SK-N-SH treated with all-trans-retinoic acid at 6 μM for 48 hours (cell line): Measurements from ENCODE around the gene ANKFN1.

Experiments used
- ISL1 ChIP-seq: fragments of 250-450 bp; sonication (Bioruptor Pico); IDR thresholded peaks from 2 replicates; pipeline ENCODE4 v2.1.2; 2022; ENCODE audit warnings: mild to moderate bottlenecking, moderate library complexity
- OSR1 ChIP-seq: fragments of 250-450 bp; sonication (Bioruptor Pico); IDR thresholded peaks from 2 replicates; pipeline ENCODE4 v1.8.0; 2022; ENCODE audit warnings: moderate library complexity, mild to moderate bottlenecking, inconsistent platforms
- PPARA ChIP-seq: fragments of 250-450 bp; sonication (Bioruptor Pico); IDR thresholded peaks from 2 replicates; pipeline ENCODE4 v1.5.0; 2020; ENCODE audit warnings: mild to moderate bottlenecking, borderline replicate concordance
- RARB ChIP-seq: fragments of 250-450 bp; sonication (Bioruptor Pico); IDR thresholded peaks from 2 replicates; pipeline ENCODE4 v1.8.0; 2021; ENCODE audit warnings: mild to moderate bottlenecking, moderate library complexity
- TOX ChIP-seq: fragments of 250-450 bp; sonication (Bioruptor Pico); IDR thresholded peaks from 2 replicates; pipeline ENCODE4 v1.8.0; 2021; ENCODE audit warnings: mild to moderate bottlenecking, moderate library complexity, borderline replicate concordance
- ZC3H10 ChIP-seq: fragments of 250-450 bp; sonication (Bioruptor Pico); IDR thresholded peaks from 2 replicates; pipeline ENCODE4 v1.5.1; 2021; ENCODE audit warnings: mild to moderate bottlenecking, moderate library complexity
- ZFP3 ChIP-seq: fragments of 250-450 bp; sonication (Bioruptor Pico); IDR thresholded peaks from 2 replicates; pipeline ENCODE4 v1.5.0; 2020; ENCODE audit warnings: mild to moderate bottlenecking, moderate library complexity
- ZFP30 ChIP-seq: fragments of 450-650 bp; formaldehyde crosslinking; IDR thresholded peaks from 2 replicates; pipeline ENCODE4 v1.5.0; 2022; ENCODE audit warnings: mild to moderate bottlenecking, moderate library complexity
- ZNF70 ChIP-seq: fragments of 450-650 bp; formaldehyde crosslinking; IDR thresholded peaks from 2 replicates; pipeline ENCODE4 v1.5.0; 2020; ENCODE audit warnings: mild to moderate bottlenecking, moderate library complexity
- TF ChIP-seq, protein P1 (sequence below): fragments of 250-450 bp; sonication (Bioruptor Pico); IDR thresholded peaks from 2 replicates; pipeline ENCODE4 v1.8.0; 2021; ENCODE audit warnings: low read depth, mild to moderate bottlenecking, moderate library complexity, borderline replicate concordance
- TF ChIP-seq, protein P2 (sequence below): fragments of 250-450 bp; sonication (Bioruptor Pico); IDR thresholded peaks from 2 replicates; pipeline ENCODE4 v1.8.0; 2020; ENCODE audit warnings: mild to moderate bottlenecking, moderate library complexity, borderline replicate concordance
- TF ChIP-seq, protein P3 (sequence below): fragments of 250-450 bp; sonication (Bioruptor Pico); IDR thresholded peaks from 2 replicates; pipeline ENCODE4 v1.5.0; 2020; ENCODE audit warnings: mild to moderate bottlenecking, moderate library complexity
- TF ChIP-seq, protein P4 (sequence below): fragments of 250-450 bp; sonication (Bioruptor Pico); IDR thresholded peaks from 2 replicates; pipeline ENCODE4 v1.5.1; 2020; ENCODE audit warnings: low read depth, mild to moderate bottlenecking, moderate library complexity

DNA sequence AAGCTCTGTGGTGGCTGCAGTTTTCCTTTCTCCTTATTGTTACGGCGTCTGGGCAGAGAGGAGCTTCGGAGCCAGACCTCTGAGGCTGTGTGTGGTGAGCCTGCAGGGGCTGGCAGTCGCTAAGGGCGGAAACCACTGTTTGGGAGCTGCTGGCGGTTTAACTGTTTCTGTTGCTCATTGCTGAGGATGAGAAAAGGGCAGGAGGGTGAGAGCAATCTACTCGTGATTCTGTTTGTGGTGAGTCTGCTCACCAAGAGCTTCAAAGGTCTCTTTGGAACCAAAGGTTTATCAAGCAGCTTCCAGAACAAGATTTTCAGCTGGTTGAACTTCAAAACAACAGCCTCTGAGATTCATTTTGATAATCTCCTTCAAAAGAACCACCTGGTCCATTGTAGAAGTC is 143.9 kb downstream of the ANKFN1 start:
- no peak for TF ChIP-seq ZFP30 (CRISPR knock-in tag)
- no peak for TF ChIP-seq ZFP3 (CRISPR knock-in tag)
- TF ChIP-seq, protein P1, sequence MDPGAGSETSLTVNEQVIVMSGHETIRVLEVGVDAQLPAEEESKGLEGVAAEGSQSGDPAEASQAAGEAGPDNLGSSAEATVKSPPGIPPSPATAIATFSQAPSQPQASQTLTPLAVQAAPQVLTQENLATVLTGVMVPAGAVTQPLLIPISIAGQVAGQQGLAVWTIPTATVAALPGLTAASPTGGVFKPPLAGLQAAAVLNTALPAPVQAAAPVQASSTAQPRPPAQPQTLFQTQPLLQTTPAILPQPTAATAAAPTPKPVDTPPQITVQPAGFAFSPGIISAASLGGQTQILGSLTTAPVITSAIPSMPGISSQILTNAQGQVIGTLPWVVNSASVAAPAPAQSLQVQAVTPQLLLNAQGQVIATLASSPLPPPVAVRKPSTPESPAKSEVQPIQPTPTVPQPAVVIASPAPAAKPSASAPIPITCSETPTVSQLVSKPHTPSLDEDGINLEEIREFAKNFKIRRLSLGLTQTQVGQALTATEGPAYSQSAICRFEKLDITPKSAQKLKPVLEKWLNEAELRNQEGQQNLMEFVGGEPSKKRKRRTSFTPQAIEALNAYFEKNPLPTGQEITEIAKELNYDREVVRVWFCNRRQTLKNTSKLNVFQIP (CRISPR knock-in tag): no peak
- TF ChIP-seq, protein P2, sequence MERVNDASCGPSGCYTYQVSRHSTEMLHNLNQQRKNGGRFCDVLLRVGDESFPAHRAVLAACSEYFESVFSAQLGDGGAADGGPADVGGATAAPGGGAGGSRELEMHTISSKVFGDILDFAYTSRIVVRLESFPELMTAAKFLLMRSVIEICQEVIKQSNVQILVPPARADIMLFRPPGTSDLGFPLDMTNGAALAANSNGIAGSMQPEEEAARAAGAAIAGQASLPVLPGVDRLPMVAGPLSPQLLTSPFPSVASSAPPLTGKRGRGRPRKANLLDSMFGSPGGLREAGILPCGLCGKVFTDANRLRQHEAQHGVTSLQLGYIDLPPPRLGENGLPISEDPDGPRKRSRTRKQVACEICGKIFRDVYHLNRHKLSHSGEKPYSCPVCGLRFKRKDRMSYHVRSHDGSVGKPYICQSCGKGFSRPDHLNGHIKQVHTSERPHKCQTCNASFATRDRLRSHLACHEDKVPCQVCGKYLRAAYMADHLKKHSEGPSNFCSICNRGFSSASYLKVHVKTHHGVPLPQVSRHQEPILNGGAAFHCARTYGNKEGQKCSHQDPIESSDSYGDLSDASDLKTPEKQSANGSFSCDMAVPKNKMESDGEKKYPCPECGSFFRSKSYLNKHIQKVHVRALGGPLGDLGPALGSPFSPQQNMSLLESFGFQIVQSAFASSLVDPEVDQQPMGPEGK (CRISPR knock-in tag): no peak
- TF ChIP-seq TOX (CRISPR knock-in tag): no peak
- no peak for TF ChIP-seq ZNF70 (CRISPR knock-in tag)
- TF ChIP-seq, protein P3, sequence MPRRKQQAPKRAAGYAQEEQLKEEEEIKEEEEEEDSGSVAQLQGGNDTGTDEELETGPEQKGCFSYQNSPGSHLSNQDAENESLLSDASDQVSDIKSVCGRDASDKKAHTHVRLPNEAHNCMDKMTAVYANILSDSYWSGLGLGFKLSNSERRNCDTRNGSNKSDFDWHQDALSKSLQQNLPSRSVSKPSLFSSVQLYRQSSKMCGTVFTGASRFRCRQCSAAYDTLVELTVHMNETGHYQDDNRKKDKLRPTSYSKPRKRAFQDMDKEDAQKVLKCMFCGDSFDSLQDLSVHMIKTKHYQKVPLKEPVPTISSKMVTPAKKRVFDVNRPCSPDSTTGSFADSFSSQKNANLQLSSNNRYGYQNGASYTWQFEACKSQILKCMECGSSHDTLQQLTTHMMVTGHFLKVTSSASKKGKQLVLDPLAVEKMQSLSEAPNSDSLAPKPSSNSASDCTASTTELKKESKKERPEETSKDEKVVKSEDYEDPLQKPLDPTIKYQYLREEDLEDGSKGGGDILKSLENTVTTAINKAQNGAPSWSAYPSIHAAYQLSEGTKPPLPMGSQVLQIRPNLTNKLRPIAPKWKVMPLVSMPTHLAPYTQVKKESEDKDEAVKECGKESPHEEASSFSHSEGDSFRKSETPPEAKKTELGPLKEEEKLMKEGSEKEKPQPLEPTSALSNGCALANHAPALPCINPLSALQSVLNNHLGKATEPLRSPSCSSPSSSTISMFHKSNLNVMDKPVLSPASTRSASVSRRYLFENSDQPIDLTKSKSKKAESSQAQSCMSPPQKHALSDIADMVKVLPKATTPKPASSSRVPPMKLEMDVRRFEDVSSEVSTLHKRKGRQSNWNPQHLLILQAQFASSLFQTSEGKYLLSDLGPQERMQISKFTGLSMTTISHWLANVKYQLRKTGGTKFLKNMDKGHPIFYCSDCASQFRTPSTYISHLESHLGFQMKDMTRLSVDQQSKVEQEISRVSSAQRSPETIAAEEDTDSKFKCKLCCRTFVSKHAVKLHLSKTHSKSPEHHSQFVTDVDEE (CRISPR knock-in tag): no peak
- TF ChIP-seq, protein P4, sequence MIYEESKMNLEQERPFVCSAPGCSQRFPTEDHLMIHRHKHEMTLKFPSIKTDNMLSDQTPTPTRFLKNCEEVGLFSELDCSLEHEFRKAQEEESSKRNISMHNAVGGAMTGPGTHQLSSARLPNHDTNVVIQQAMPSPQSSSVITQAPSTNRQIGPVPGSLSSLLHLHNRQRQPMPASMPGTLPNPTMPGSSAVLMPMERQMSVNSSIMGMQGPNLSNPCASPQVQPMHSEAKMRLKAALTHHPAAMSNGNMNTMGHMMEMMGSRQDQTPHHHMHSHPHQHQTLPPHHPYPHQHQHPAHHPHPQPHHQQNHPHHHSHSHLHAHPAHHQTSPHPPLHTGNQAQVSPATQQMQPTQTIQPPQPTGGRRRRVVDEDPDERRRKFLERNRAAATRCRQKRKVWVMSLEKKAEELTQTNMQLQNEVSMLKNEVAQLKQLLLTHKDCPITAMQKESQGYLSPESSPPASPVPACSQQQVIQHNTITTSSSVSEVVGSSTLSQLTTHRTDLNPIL: no peak
- no peak for TF ChIP-seq PPARA (CRISPR knock-in tag)
- TF ChIP-seq ZC3H10 (CRISPR knock-in tag): no peak
- TF ChIP-seq OSR1: no peak
- TF ChIP-seq RARB (CRISPR knock-in tag): no peak
- TF ChIP-seq ISL1 (CRISPR knock-in tag): no peak
